ENCODE data around the gene TTC1.

Gene TTC1

DNA sequence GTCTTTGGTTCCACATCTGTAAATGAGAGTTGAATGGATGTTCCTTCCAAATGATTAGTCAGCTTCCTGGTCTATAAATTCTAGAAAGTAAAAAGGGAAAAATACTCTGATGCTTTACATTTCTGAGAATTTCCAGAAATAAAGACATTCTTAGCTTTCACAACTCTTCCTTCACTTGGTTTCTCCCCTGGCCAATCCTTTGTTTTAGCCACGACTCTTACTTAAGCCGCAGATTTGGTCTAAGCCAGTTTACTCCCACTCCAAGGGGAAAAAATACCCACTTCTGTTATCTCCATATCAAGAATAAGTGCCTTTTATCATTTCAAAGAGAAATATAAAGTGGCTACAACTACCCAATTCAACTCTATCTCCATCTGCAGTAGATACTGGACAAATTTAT is 80.6 kb downstream of the TTC1 start:
- no peak overlapping the region for H3K4me3 ChIP-seq (ENCODE audit: low read depth, low read length)
- POLR2A ChIA-PET, result no interaction called here
- CTCF ChIA-PET, result interaction anchor here (0.6 kb wide), 1 partner anchor 8 kb away, joined by 3 read pairs; no protein-coding TSS in a partner anchor
- TF ChIP-seq, protein P1, sequence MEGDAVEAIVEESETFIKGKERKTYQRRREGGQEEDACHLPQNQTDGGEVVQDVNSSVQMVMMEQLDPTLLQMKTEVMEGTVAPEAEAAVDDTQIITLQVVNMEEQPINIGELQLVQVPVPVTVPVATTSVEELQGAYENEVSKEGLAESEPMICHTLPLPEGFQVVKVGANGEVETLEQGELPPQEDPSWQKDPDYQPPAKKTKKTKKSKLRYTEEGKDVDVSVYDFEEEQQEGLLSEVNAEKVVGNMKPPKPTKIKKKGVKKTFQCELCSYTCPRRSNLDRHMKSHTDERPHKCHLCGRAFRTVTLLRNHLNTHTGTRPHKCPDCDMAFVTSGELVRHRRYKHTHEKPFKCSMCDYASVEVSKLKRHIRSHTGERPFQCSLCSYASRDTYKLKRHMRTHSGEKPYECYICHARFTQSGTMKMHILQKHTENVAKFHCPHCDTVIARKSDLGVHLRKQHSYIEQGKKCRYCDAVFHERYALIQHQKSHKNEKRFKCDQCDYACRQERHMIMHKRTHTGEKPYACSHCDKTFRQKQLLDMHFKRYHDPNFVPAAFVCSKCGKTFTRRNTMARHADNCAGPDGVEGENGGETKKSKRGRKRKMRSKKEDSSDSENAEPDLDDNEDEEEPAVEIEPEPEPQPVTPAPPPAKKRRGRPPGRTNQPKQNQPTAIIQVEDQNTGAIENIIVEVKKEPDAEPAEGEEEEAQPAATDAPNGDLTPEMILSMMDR (IDR thresholded peaks at IDR 0.05; ENCODE audit: insufficient read depth, low read length, missing control alignments), result no peak
- no peak for DNase-seq (ENCODE audit: low read depth, low spot score)

DNA sequence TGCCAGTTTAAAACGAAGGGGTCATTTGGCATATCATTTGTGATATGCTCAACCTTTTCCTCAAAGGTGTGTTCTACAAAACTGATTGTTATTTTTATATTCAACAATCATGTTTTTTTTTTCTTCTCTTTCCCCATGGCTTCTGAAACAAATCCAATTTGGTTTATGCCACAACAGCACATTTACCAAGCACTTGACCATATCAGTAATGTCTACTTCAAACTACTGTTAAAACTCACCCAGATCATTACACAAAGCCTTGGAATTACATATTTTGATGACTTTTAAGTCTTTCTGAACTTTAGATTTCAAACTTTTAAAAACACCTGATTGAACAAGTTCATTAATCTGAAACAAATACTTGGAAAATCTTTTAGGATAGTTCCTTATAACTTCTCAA is 81.1 kb downstream of the TTC1 start:
- POLR2A ChIA-PET, result no interaction called here
- TF ChIP-seq, protein P1 (IDR thresholded peaks at IDR 0.05; ENCODE audit: insufficient read depth, low read length, missing control alignments), result no peak
- no peak for DNase-seq (ENCODE audit: low read depth, low spot score)
- H3K4me3 ChIP-seq (ENCODE audit: low read depth, low read length), result no peak overlapping the region
- CTCF ChIA-PET, result interaction anchor here (0.6 to 1.2 kb wide), 3 partner anchors 9 to 20 kb away, joined by 3 to 5 read pairs (median 3); no protein-coding TSS in a partner anchor

DNA sequence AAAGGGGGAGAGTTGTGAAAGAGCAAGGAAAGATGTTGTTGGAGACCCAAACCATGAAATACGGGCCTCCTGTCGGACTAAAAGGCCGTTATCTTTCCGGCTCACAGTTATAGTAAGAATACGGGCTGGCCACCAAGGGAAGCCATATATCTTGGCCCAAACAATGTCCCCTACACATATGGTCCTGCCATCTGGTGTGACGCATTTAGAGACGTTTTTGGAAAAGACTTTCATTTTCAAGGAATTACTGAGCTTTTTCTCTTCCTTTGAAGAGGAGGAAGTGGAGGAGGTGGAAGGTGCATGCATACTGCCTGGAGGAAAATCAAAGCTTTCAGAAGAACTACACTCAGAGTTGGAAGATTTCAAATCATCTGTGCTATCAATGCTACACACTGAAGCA is 83.6 kb downstream of the TTC1 start:
- no peak overlapping the region for H3K4me3 ChIP-seq (ENCODE audit: low read depth, low read length)
- no peak for DNase-seq (ENCODE audit: low read depth, low spot score)
- CTCF ChIA-PET, result interaction anchor here (1.0 to 1.9 kb wide), 2 partner anchors 11 to 70 kb away, joined by 3 to 4 read pairs; no protein-coding TSS in a partner anchor
- TF ChIP-seq, protein P1 (IDR thresholded peaks at IDR 0.05; ENCODE audit: insufficient read depth, low read length, missing control alignments), result no peak
- POLR2A ChIA-PET, result no interaction called here

DNA sequence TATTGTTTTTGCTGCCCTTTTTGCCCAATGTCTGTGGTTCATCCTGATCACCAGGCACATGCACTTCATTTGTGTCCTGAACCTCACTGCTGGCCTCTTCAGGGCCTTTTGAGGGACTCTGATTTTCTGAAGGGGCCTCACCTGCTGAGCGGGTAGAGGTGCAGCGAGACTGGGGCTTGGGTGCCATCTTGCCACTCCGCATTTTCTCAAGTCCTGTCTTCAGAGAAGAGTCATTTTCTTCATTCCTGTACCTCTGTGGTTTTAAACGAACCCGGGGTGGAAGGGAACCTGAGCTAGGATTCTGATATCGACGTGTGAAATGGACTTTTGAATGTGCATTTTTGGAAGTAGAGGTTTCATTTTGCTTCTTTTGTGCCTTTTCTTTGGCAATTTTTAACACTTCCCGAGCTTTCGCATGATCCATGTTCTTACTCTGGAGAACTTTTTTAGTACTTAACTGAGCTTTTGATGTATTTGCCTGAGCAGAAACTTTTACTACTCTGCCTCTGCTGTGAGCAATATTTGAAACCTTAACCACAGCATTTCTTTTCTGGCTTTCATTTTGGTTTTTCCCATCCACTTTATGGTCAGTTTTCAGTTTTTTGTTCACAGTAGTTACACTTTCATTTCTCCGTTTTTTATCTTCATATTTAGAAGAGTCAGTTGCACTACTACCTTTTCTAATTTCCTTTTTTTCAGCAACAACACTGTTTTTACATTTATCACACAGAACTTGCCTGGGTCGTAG is 84.2 kb downstream of the TTC1 start:
- CTCF ChIA-PET, result interaction anchor here (0.7 to 1.9 kb wide), 3 partner anchors 12 to 71 kb away, joined by 3 to 4 read pairs (median 3); no protein-coding TSS in a partner anchor
- H3K4me3 ChIP-seq (ENCODE audit: low read depth, low read length), result no peak overlapping the region
- no peak for DNase-seq (ENCODE audit: low read depth, low spot score)
- POLR2A ChIA-PET, result interaction anchor here (0.6 kb wide), 1 partner anchor 47 kb away, joined by 3 read pairs; no protein-coding TSS in a partner anchor
- TF ChIP-seq, protein P1 (IDR thresholded peaks at IDR 0.05; ENCODE audit: insufficient read depth, low read length, missing control alignments), result no peak

DNA sequence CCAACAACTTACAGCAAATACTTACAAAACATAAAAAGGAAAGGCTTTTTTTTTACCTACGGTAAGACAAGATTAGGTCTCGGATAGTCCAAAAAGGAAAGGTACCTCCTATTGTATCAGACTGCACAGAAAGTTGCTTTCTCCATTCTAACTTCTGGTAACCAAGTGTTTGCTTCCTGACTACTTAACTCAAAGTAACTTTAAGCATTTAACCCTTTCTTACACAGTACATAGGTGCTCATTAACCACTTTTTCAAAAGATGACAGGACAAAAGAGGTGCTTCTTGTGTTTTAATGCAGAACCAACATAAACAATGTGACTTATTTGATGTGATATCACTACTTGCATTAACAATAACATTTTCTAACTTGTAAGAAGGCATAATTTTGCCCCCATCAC is 87.2 kb downstream of the TTC1 start:
- TF ChIP-seq, protein P1 (IDR thresholded peaks at IDR 0.05; ENCODE audit: insufficient read depth, low read length, missing control alignments), result no peak
- no peak overlapping the region for H3K4me3 ChIP-seq (ENCODE audit: low read depth, low read length)
- ChIA-PET CTCF (no interaction called here), POLR2A (no interaction called here)
- DNase-seq (ENCODE audit: low read depth, low spot score), result no peak

DNA sequence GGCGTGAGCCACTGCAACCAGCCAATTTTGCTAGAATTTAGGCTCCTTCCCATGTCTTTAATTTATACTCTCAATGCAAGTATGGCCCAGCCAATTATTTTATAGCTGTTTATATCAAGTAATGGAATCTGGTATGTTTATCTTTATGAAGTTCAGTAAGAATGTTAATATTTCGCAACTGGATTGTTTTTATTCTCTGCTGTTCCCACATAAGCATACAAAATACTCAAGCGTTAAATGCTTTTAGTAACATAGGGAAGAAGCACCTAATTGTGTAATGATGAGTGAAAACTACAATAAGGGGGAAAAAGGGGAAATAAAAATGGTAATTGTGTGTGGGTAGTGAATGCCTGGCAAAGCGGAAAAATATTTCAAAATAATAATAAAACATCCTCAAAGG is 89.1 kb downstream of the TTC1 start:
- POLR2A ChIA-PET, result no interaction called here
- H3K4me3 ChIP-seq (ENCODE audit: low read depth, low read length), result no peak overlapping the region
- TF ChIP-seq, protein P1 (IDR thresholded peaks at IDR 0.05; ENCODE audit: insufficient read depth, low read length, missing control alignments), result no peak
- CTCF ChIA-PET, result no interaction called here
- DNase-seq (ENCODE audit: low read depth, low spot score), result peak; percentile 31

Data from AG04449 (cell line).